BE2C (cell line): Measurements from ENCODE around the gene LRRC10.

Experiments used
- DNase-seq: peaks from one replicate; pipeline ENCODE4 v3.0.0-alpha.2; 2020
- H3K27me3 ChIP-seq: fragments of 250-450 bp; sonication (Bioruptor Pico); 2 replicates; pipeline ENCODE4 v1.5.1; 2020; ENCODE audit warnings: mild to moderate bottlenecking
- H3K36me3 ChIP-seq: fragments of 250-450 bp; sonication (Bioruptor Pico); 2 replicates; pipeline ENCODE4 v1.5.1; 2020; ENCODE audit warnings: mild to moderate bottlenecking
- H3K4me1 ChIP-seq: fragments of 250-450 bp; sonication (Bioruptor Pico); 2 replicates; pipeline ENCODE4 v1.5.1; 2020
- H3K4me3 ChIP-seq: 2 replicates; pipeline ENCODE4 v1.5.1; 2011; ENCODE audit warnings: low read depth, low read length
- H3K9me3 ChIP-seq: fragments of 250-450 bp; sonication (Bioruptor Pico); 2 replicates; pipeline ENCODE4 v1.5.1; 2020
- CTCF ChIP-seq: IDR thresholded peaks from 2 replicates; pipeline ENCODE4 v1.5.1; 2012; ENCODE audit warnings: mild to moderate bottlenecking, low read depth, low read length

Gene LRRC10

GRCh38 chr12:69644511-69644910 lies 33.8 kb upstream of the LRRC10 start:
- no peaks in the 10 kb centered on the region for H3K9me3 ChIP-seq
- no peaks in the 10 kb centered on the region for H3K4me1 ChIP-seq
- peaks cover 5% of the 10 kb centered on the region; the same call in 1 of the 2 replicates for H3K27me3 ChIP-seq
- H3K4me3 ChIP-seq: no peak overlapping the region
- no peak for TF ChIP-seq CTCF
- H3K36me3 ChIP-seq: no peaks in the 10 kb centered on the region
- no peak for DNase-seq

GRCh38 chr12:69642531-69642930 lies 31.8 kb upstream of the LRRC10 start:
- no peak for DNase-seq
- H3K27me3 ChIP-seq: no peaks in the 10 kb centered on the region
- TF ChIP-seq CTCF: no peak
- H3K9me3 ChIP-seq: no peaks in the 10 kb centered on the region
- no peaks in the 10 kb centered on the region for H3K4me1 ChIP-seq
- H3K4me3 ChIP-seq: no peak overlapping the region
- H3K36me3 ChIP-seq: no peaks in the 10 kb centered on the region

GRCh38 chr12:69641546-69641945 lies 30.8 kb upstream of the LRRC10 start:
- Histone ChIP-seq H3K9me3 (no peaks in the 10 kb centered on the region), H3K4me3 (no peak overlapping the region), H3K4me1 (no peaks in the 10 kb centered on the region), H3K36me3 (no peaks in the 10 kb centered on the region), H3K27me3 (no peaks in the 10 kb centered on the region)
- no peak for DNase-seq
- TF ChIP-seq CTCF: no peak

- Histone ChIP-seq H3K4me3 (no peak overlapping the region), H3K9me3 (no peaks in the 10 kb centered on the region), H3K4me1 (no peaks in the 10 kb centered on the region), H3K36me3 (no peaks in the 10 kb centered on the region), H3K27me3 (no peaks in the 10 kb centered on the region)
- peak; percentile 78 for DNase-seq
- TF ChIP-seq CTCF: peak; percentile 98
These were observed 28.8 kb upstream of the LRRC10 start for GRCh38 chr12:69639400-69640016.

GRCh38 chr12:69633061-69633460 lies 22.4 kb upstream of the LRRC10 start:
- H3K9me3 ChIP-seq: no peaks in the 10 kb centered on the region
- DNase-seq: no peak
- TF ChIP-seq CTCF: 0 out of 2 replicates have a peak, but pooled peaks have one; percentile 13

GRCh38 chr12:69630191-69630590 lies 19.5 kb upstream of the LRRC10 start:
- Histone ChIP-seq H3K27me3 (no peaks in the 10 kb centered on the region), H3K4me1 (no peaks in the 10 kb centered on the region), H3K4me3 (no peak overlapping the region), H3K36me3 (no peaks in the 10 kb centered on the region), H3K9me3 (no peaks in the 10 kb centered on the region)
- peak; percentile 42 for TF ChIP-seq CTCF
- DNase-seq: no peak

More at GRCh38 chr12:69633061-69633460, 22.4 kb upstream of the LRRC10 start:
- no peak overlapping the region for H3K4me3 ChIP-seq
- H3K36me3 ChIP-seq: no peaks in the 10 kb centered on the region
- no peaks in the 10 kb centered on the region for H3K27me3 ChIP-seq
- no peaks in the 10 kb centered on the region for H3K4me1 ChIP-seq
